Measurements from ENCODE around the gene G6PD. TPM values are rescaled to one million over a fixed set of nuclear protein-coding genes. Genes with fewer than 3 reads are reported as not detected.

Gene G6PD
- total RNA-seq, 1 donor from 2014 or later, result 62.8 TPM

DNA sequence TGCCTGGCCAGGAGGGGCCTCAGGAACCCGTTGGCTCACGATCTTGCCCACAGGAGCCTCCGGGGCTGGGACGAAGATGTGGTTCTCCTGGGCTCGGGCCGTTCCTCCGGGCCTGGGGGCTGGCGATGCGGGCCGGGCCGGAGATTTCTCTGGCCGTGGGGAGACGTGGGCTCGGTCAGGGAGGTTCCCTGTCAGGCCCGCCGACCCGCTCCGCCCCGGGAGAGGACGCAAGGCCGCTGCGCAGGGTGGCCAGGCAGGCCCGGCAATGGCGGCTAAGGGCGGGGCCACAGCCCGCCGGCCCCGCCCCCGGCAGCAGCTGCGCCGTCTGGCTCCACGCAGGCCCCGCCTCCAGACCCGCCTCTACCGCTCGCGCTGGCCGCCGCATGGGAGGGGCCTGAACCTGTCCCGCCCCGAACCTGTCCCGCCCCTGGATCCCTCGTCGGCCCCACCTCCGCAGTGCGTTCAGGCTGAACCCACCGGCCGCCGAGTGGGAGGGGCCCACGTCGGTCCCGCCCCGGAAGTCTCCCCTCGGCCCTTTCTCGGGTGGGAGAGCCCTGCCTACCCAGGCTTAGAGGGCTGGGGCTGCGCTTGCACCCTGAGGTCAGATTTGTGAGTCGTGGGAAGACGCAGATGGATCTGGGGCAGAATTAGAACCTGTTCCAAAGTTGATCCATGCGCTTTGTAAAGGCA, 30.5 kb downstream of the G6PD start, which contains the start of gene FAM3A:
Gene FAM3A, minus strand, starts transcription at position 267 of the 690 bp plus-strand sequence. CDS start 460 bp downstream, outside the sequence.
- Mint-ChIP-seq H3K9me3 (ENCODE audit: unreplicated experiment) (no peaks in the 10 kb centered on the region), H3K27me3 (ENCODE audit: low read depth, unreplicated experiment) (no peaks in the 10 kb centered on the region), H3K27ac (ENCODE audit: unreplicated experiment) (peak within 1 kb of the TSS; percentile 87), H3K36me3 (ENCODE audit: low read depth, unreplicated experiment) (peaks cover 2% of the 10 kb centered on the region), H3K4me3 (ENCODE audit: unreplicated experiment) (peak within 1 kb of the TSS; percentile 84), H3K4me1 (ENCODE audit: low read depth, unreplicated experiment) (peaks cover 5% of the 10 kb centered on the region)
- peak within 1 kb of the TSS; percentile 76 for H3K27ac ChIP-seq (ENCODE audit: low read depth, low read length)
- no peaks in the 10 kb centered on the region for H3K9me3 ChIP-seq (ENCODE audit: insufficient read depth, low read depth, low read length)
- peaks cover 7% of the 10 kb centered on the region for H3K79me2 ChIP-seq (ENCODE audit: insufficient read depth, low read length)
- H2AFZ ChIP-seq (ENCODE audit: low read depth, low read length), result peak within 1 kb of the TSS; percentile 86
- peak within 1 kb of the TSS; percentile 95 for H3K4me2 ChIP-seq (ENCODE audit: low read length)
- H4K20me1 ChIP-seq (ENCODE audit: insufficient read depth, low read length), result no peaks in the 10 kb centered on the region
- DNase-seq (ENCODE audit: low read depth) (peak; percentile 60), FAIRE-seq (peak; percentile 82)
- no peaks in the 10 kb centered on the region for H3K36me3 ChIP-seq (ENCODE audit: insufficient read depth, low read length)
- H3K27me3 ChIP-seq (ENCODE audit: insufficient read depth, low read length), result no peaks in the 10 kb centered on the region
- peak within 1 kb of the TSS; percentile 87 for H3K9ac ChIP-seq (ENCODE audit: low read length)
- no peak for TF ChIP-seq EZH2 (IDR thresholded peaks at IDR 0.05; ENCODE audit: insufficient read depth, low read length)
- TF ChIP-seq, protein P1, sequence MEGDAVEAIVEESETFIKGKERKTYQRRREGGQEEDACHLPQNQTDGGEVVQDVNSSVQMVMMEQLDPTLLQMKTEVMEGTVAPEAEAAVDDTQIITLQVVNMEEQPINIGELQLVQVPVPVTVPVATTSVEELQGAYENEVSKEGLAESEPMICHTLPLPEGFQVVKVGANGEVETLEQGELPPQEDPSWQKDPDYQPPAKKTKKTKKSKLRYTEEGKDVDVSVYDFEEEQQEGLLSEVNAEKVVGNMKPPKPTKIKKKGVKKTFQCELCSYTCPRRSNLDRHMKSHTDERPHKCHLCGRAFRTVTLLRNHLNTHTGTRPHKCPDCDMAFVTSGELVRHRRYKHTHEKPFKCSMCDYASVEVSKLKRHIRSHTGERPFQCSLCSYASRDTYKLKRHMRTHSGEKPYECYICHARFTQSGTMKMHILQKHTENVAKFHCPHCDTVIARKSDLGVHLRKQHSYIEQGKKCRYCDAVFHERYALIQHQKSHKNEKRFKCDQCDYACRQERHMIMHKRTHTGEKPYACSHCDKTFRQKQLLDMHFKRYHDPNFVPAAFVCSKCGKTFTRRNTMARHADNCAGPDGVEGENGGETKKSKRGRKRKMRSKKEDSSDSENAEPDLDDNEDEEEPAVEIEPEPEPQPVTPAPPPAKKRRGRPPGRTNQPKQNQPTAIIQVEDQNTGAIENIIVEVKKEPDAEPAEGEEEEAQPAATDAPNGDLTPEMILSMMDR (IDR thresholded peaks at IDR 0.05; ENCODE audit: insufficient read depth, low read depth, low read length), result no peak
- peak within 1 kb of the TSS; percentile 67 for H3K4me3 ChIP-seq (ENCODE audit: insufficient read depth, low read depth, low read length)
- H3K4me1 ChIP-seq (ENCODE audit: insufficient read depth, low read length), result peaks cover 10% of the 10 kb centered on the region

DNA sequence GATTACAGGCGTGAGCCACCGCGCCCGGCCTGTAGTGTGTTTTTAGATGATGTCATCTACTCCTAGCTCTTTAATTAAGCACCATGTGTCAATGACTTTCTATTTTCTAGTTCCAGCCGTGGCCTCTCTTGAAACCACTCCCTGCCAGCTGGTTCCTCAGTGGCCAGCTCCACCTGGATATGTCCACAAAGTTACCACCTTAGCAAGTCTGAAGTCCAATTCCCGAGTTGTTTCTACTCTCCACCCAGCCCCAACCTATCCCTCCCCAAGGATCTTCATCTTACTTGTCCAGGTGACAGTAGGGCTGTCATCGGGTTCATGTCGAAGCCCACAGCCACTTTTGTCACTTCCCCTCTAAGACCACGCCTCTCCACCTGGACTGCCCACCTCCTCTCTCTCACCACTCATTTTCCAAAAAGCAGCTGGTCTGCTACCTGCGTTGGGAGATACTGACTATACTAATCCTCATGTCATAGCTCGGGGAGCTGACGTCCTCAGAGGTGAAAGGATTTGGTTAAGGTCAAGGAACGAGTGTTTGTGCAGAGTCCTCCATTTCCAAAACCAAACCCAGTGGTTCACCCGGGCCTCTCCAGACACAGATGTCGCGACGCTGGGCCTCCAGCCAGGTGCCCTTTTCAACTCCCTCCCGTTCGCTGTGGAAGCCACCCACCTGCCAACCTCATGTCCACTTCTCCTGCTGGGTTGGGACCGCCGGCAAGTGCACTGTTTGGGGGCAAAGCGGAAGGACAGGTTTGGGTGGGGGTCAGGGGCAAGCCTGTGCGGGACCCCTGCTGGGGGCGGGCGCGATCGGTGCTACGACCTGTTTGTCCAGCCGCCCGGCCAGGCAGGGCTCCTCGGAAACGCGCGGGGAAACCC, 31.3 kb downstream of the G6PD start:
- H3K27ac Mint-ChIP-seq (ENCODE audit: unreplicated experiment), result peak overlapping the region; percentile 87
- H2AFZ ChIP-seq (ENCODE audit: low read depth, low read length), result peak overlapping the region; percentile 71

More for the DNA sequence above, 31.3 kb downstream of the G6PD start:
- Mint-ChIP-seq H3K36me3 (ENCODE audit: low read depth, unreplicated experiment) (peaks cover 2% of the 10 kb centered on the region), H3K4me1 (ENCODE audit: low read depth, unreplicated experiment) (peaks cover 5% of the 10 kb centered on the region), H3K27me3 (ENCODE audit: low read depth, unreplicated experiment) (no peaks in the 10 kb centered on the region), H3K4me3 (ENCODE audit: unreplicated experiment) (peak overlapping the region; percentile 84), H3K9me3 (ENCODE audit: unreplicated experiment) (no peaks in the 10 kb centered on the region)
- Histone ChIP-seq H3K9ac (ENCODE audit: low read length) (peak overlapping the region; percentile 87), H3K9me3 (ENCODE audit: insufficient read depth, low read depth, low read length) (no peaks in the 10 kb centered on the region), H4K20me1 (ENCODE audit: insufficient read depth, low read length) (no peaks in the 10 kb centered on the region), H3K4me2 (ENCODE audit: low read length) (peak overlapping the region; percentile 93), H3K27ac (ENCODE audit: low read depth, low read length) (peak overlapping the region; percentile 76), H3K36me3 (ENCODE audit: insufficient read depth, low read length) (no peaks in the 10 kb centered on the region), H3K79me2 (ENCODE audit: insufficient read depth, low read length) (peaks cover 7% of the 10 kb centered on the region), H3K4me1 (ENCODE audit: insufficient read depth, low read length) (peaks cover 10% of the 10 kb centered on the region), H3K27me3 (ENCODE audit: insufficient read depth, low read length) (no peaks in the 10 kb centered on the region), H3K4me3 (ENCODE audit: insufficient read depth, low read depth, low read length) (peak overlapping the region; percentile 67)
- no peak for TF ChIP-seq EZH2 (IDR thresholded peaks at IDR 0.05; ENCODE audit: insufficient read depth, low read length)
- TF ChIP-seq, protein P1 (IDR thresholded peaks at IDR 0.05; ENCODE audit: insufficient read depth, low read depth, low read length), result no peak
- FAIRE-seq (no peak), DNase-seq (ENCODE audit: low read depth) (no peak)
